Muscle layer of colon (tissue), 2 donors: ENCODE measurements around the gene TNNI3K.

Source experiments
- H3K27ac ChIP-seq: one replicate; pipeline ENCODE4 v1.7.0; 2013; ENCODE audit warnings: low read depth, mild to moderate bottlenecking, low read length, moderate library complexity
- H3K27me3 ChIP-seq, 2 donors: one replicate each; pipeline ENCODE4 v1.7.0; 2013; ENCODE audit warnings: low read length in 2 of 2, mild to moderate bottlenecking in 2 of 2; ENCODE audit not compliant: insufficient read depth in 2 of 2, control insufficient read depth in 1 of 2
- H3K36me3 ChIP-seq: one replicate; pipeline ENCODE4 v1.7.0; 2013; ENCODE audit warnings: mild to moderate bottlenecking, low read length; ENCODE audit not compliant: insufficient read depth
- H3K4me1 ChIP-seq: one replicate; pipeline ENCODE4 v1.7.0; 2013; ENCODE audit warnings: mild to moderate bottlenecking, low read length; ENCODE audit not compliant: insufficient read depth
- H3K4me3 ChIP-seq, 2 donors: one replicate each; pipeline ENCODE4 v1.7.0; 2013; ENCODE audit warnings: low read length in 2 of 2, low read depth in 1 of 2, mild to moderate bottlenecking in 1 of 2, moderate library complexity in 1 of 2
- H3K9ac ChIP-seq: one replicate; pipeline ENCODE4 v1.7.0; 2013; ENCODE audit warnings: low read length
- H3K9me3 ChIP-seq: one replicate; pipeline ENCODE4 v1.7.0; 2013; ENCODE audit warnings: mild to moderate bottlenecking, low read length
- donor health status: abdominal sarcoma.
- donor health status: Adenocarcinoma of cecum.

Gene TNNI3K

GRCh38 chr1:74534241-74534640 is 299.1 kb downstream of the TNNI3K start:
- no peaks in the 10 kb centered on the region for H3K9me3 ChIP-seq
- no peak overlapping the region for H3K4me3 ChIP-seq
- H3K27ac ChIP-seq, result no peak overlapping the region
- H3K4me1 ChIP-seq, result no peaks in the 10 kb centered on the region
- no peaks in the 10 kb centered on the region for H3K36me3 ChIP-seq
- H3K9ac ChIP-seq, result no peak overlapping the region
- no peaks in the 10 kb centered on the region for H3K27me3 ChIP-seq

GRCh38 chr1:74545821-74546220 is 310.6 kb downstream of the TNNI3K start:
- H3K9me3 ChIP-seq, result no peaks in the 10 kb centered on the region
- H3K9ac ChIP-seq, result no peak overlapping the region
- no peaks in the 10 kb centered on the region for H3K4me1 ChIP-seq
- H3K27me3 ChIP-seq, result no peaks in the 10 kb centered on the region
- H3K36me3 ChIP-seq, result no peaks in the 10 kb centered on the region
- H3K27ac ChIP-seq, result no peak overlapping the region
- no peak overlapping the region for H3K4me3 ChIP-seq

- H3K9ac ChIP-seq, result no peak overlapping the region
- no peaks in the 10 kb centered on the region for H3K4me1 ChIP-seq
- H3K27me3 ChIP-seq, result no peaks in the 10 kb centered on the region
- no peaks in the 10 kb centered on the region for H3K36me3 ChIP-seq
- no peak overlapping the region for H3K27ac ChIP-seq
- no peak overlapping the region for H3K4me3 ChIP-seq
- no peaks in the 10 kb centered on the region for H3K9me3 ChIP-seq
Measured at GRCh38 chr1:74548961-74549750, 314.0 kb downstream of the TNNI3K start.

- no peaks in the 10 kb centered on the region for H3K36me3 ChIP-seq
- H3K9me3 ChIP-seq, result no peaks in the 10 kb centered on the region
- no peak overlapping the region for H3K27ac ChIP-seq
- no peak overlapping the region for H3K9ac ChIP-seq
- H3K4me3 ChIP-seq, result no peak overlapping the region
- no peaks in the 10 kb centered on the region for H3K27me3 ChIP-seq
- H3K4me1 ChIP-seq, result no peaks in the 10 kb centered on the region
Measured at GRCh38 chr1:74549932-74550331, 314.7 kb downstream of the TNNI3K start.

GRCh38 chr1:74570797-74571492 is 335.8 kb downstream of the TNNI3K start:
- H3K27me3 ChIP-seq, result no peaks in the 10 kb centered on the region

GRCh38 chr1:74571493-74571800 is 336.3 kb downstream of the TNNI3K start:
- Histone ChIP-seq H3K27me3 (no peaks in the 10 kb centered on the region), H3K36me3 (no peaks in the 10 kb centered on the region), H3K4me1 (no peaks in the 10 kb centered on the region), H3K27ac (no peak overlapping the region), H3K4me3 (no peak overlapping the region), H3K9ac (no peak overlapping the region), H3K9me3 (no peaks in the 10 kb centered on the region)

More at GRCh38 chr1:74570797-74571492, 335.8 kb downstream of the TNNI3K start:
- H3K4me1 ChIP-seq, result no peaks in the 10 kb centered on the region
- no peaks in the 10 kb centered on the region for H3K36me3 ChIP-seq
- H3K9me3 ChIP-seq, result no peaks in the 10 kb centered on the region
- H3K27ac ChIP-seq, result no peak overlapping the region
- no peak overlapping the region for H3K9ac ChIP-seq
- no peak overlapping the region for H3K4me3 ChIP-seq

- H3K9me3 ChIP-seq, result no peaks in the 10 kb centered on the region
- no peak overlapping the region for H3K9ac ChIP-seq
- no peaks in the 10 kb centered on the region for H3K4me1 ChIP-seq
- no peaks in the 10 kb centered on the region for H3K27me3 ChIP-seq
- H3K27ac ChIP-seq, result no peak overlapping the region
- H3K36me3 ChIP-seq, result no peaks in the 10 kb centered on the region
- H3K4me3 ChIP-seq, result no peak overlapping the region
Measured at GRCh38 chr1:74571891-74572290, 336.7 kb downstream of the TNNI3K start.

- H3K27ac ChIP-seq, result no peak overlapping the region
- no peaks in the 10 kb centered on the region for H3K36me3 ChIP-seq
- no peak overlapping the region for H3K4me3 ChIP-seq
- H3K4me1 ChIP-seq, result no peaks in the 10 kb centered on the region
- H3K27me3 ChIP-seq, result no peaks in the 10 kb centered on the region
- no peak overlapping the region for H3K9ac ChIP-seq
- H3K9me3 ChIP-seq, result no peaks in the 10 kb centered on the region
Measured at GRCh38 chr1:74578101-74578500, 342.9 kb downstream of the TNNI3K start.

- Histone ChIP-seq H3K9me3 (no peaks in the 10 kb centered on the region), H3K27me3 (no peaks in the 10 kb centered on the region), H3K4me3 (no peak overlapping the region), H3K27ac (no peak overlapping the region), H3K36me3 (no peaks in the 10 kb centered on the region), H3K9ac (no peak overlapping the region), H3K4me1 (no peaks in the 10 kb centered on the region)
Measured at GRCh38 chr1:74579425-74579824, 344.2 kb downstream of the TNNI3K start.

- Histone ChIP-seq H3K4me1 (no peaks in the 10 kb centered on the region), H3K27me3 (no peaks in the 10 kb centered on the region), H3K4me3 (no peak overlapping the region), H3K9me3 (no peaks in the 10 kb centered on the region), H3K9ac (no peak overlapping the region), H3K27ac (no peak overlapping the region), H3K36me3 (no peaks in the 10 kb centered on the region)
Measured at GRCh38 chr1:74583397-74583796, 348.2 kb downstream of the TNNI3K start.

- H3K9me3 ChIP-seq, result no peaks in the 10 kb centered on the region
- no peak overlapping the region for H3K27ac ChIP-seq
- H3K27me3 ChIP-seq, result no peaks in the 10 kb centered on the region
- H3K4me1 ChIP-seq, result no peaks in the 10 kb centered on the region
- H3K9ac ChIP-seq, result no peak overlapping the region
- no peak overlapping the region for H3K4me3 ChIP-seq
- H3K36me3 ChIP-seq, result no peaks in the 10 kb centered on the region
Measured at GRCh38 chr1:74584185-74584584, 349.0 kb downstream of the TNNI3K start.
